Measurements from ENCODE around the gene MAP6. TPM values are rescaled to one million over a fixed set of nuclear protein-coding genes. Genes with fewer than 3 reads are reported as not detected.

The MAP6 gene
- total RNA-seq, 1 experiment from 2014 or later: not detected

DNA sequence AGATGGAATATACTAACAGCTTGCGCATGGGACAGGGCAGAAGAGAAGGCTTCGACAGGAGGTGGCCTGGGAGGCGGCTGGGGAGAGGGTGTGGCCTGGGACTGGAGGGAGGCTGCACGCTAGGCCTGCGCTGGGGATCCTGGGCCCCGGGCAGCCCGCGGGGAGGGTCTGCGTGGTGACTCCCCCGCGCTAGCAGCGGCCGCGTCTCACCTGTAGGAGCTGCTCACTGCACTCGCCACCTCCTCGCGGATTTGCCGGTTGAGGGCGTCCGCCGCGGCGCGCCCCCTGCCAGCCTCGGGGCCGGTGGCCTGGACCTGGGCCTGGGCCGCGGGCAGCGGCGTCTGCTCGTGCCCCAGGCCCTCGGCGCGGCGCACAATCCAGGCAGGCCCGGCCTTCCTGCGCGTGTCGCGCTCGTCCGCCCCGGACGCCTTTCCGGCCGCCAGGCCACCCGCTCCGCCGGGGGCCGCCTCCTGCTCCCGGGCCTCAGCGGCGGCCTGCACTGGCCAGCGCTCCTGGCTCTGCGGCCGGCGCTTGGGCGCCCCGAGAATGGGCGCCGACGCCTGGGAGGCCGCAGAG is 1.5 kb downstream of the MAP6 start:
- no peak overlapping the region for H3K4me3 ChIP-seq

DNA sequence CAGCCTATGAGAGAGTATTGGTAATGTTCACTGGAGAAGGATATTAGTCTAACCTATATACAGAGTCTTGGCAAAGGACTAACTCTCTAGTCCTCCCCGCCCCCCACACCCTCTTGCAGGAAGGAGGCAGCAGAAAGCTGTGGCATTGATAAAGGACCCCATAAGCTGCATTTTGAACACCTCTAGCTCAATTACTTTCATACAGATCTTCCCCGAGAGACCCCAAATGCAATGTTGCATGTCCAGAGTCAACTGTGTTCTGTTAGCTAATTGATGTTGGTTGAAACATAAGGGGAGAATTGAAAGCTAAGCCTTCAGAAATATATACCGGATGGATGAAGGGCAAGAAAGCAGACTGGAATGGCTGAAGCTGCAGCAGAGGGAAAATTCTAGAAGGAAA is 2.8 kb downstream of the MAP6 start:
- intact Hi-C loops (cut with micrococcal nuclease; ENCODE audit: unreplicated experiment): no loop called here
- no peak for DNase-seq
- Histone ChIP-seq H2AFZ (no peak overlapping the region), H3K79me2 (ENCODE audit: low read depth) (no peaks in the 10 kb centered on the region), H3F3A (ENCODE audit: insufficient read depth, low read depth) (no peaks in the 10 kb centered on the region), H3K4me2 (no peak overlapping the region), H3K4me3 (no peak overlapping the region), H3K27me3 (ENCODE audit: insufficient read depth, low read depth) (peaks cover 11% of the 10 kb centered on the region), H3K9me2 (ENCODE audit: insufficient read depth) (no peaks in the 10 kb centered on the region), H3K4me1 (replicated peaks; ENCODE audit: insufficient read depth) (0 out of 2 replicates have a peak, but pooled peaks cover 5% of the 10 kb centered on the region), H4K20me1 (ENCODE audit: insufficient read depth) (no peaks in the 10 kb centered on the region), H3K36me3 (ENCODE audit: low read depth) (no peaks in the 10 kb centered on the region), H3K9me3 (ENCODE audit: insufficient read depth, low read depth) (no peaks in the 10 kb centered on the region), H3K27ac (no peak overlapping the region)
- no TSS peak for BruUV-seq (replicated peaks)
- POLR2A ChIA-PET (ENCODE audit: unreplicated experiment): no interaction called here
- CTCF ChIA-PET: interaction anchor here (0.6 to 0.7 kb wide), 2 partner anchors 54 to 511 kb away, joined by 4 to 8 read pairs; no protein-coding TSS in a partner anchor
- TF ChIP-seq, protein P1, sequence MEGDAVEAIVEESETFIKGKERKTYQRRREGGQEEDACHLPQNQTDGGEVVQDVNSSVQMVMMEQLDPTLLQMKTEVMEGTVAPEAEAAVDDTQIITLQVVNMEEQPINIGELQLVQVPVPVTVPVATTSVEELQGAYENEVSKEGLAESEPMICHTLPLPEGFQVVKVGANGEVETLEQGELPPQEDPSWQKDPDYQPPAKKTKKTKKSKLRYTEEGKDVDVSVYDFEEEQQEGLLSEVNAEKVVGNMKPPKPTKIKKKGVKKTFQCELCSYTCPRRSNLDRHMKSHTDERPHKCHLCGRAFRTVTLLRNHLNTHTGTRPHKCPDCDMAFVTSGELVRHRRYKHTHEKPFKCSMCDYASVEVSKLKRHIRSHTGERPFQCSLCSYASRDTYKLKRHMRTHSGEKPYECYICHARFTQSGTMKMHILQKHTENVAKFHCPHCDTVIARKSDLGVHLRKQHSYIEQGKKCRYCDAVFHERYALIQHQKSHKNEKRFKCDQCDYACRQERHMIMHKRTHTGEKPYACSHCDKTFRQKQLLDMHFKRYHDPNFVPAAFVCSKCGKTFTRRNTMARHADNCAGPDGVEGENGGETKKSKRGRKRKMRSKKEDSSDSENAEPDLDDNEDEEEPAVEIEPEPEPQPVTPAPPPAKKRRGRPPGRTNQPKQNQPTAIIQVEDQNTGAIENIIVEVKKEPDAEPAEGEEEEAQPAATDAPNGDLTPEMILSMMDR (conservative IDR thresholded peaks at IDR 0.05): no peak
- TF ChIP-seq EZH2 (IDR thresholded peaks at IDR 0.05; ENCODE audit: low read depth): no peak

More for the DNA sequence above, 1.5 kb downstream of the MAP6 start:
- no peak overlapping the region for H3K4me2 ChIP-seq
- no peak overlapping the region for H2AFZ ChIP-seq
- intact Hi-C loops (cut with micrococcal nuclease; ENCODE audit: unreplicated experiment): no loop called here
- BruUV-seq (replicated peaks): no TSS peak
- CTCF ChIA-PET: no interaction called here
- no peaks in the 10 kb centered on the region for H3F3A ChIP-seq (ENCODE audit: insufficient read depth, low read depth)
- H3K27me3 ChIP-seq (ENCODE audit: insufficient read depth, low read depth): peaks cover 11% of the 10 kb centered on the region
- H3K36me3 ChIP-seq (ENCODE audit: low read depth): no peaks in the 10 kb centered on the region
- H3K9me3 ChIP-seq (ENCODE audit: insufficient read depth, low read depth): no peaks in the 10 kb centered on the region
- no peaks in the 10 kb centered on the region for H3K79me2 ChIP-seq (ENCODE audit: low read depth)
- H3K4me1 ChIP-seq (replicated peaks; ENCODE audit: insufficient read depth): 0 out of 2 replicates have a peak, but pooled peaks cover 5% of the 10 kb centered on the region
- no peak overlapping the region for H3K27ac ChIP-seq
- POLR2A ChIA-PET (ENCODE audit: unreplicated experiment): no interaction called here
- no peaks in the 10 kb centered on the region for H3K9me2 ChIP-seq (ENCODE audit: insufficient read depth)
- H4K20me1 ChIP-seq (ENCODE audit: insufficient read depth): no peaks in the 10 kb centered on the region
- TF ChIP-seq EZH2 (IDR thresholded peaks at IDR 0.05; ENCODE audit: low read depth): no peak
- DNase-seq: peak in 1 of 2 experiments; percentile 35

DNA sequence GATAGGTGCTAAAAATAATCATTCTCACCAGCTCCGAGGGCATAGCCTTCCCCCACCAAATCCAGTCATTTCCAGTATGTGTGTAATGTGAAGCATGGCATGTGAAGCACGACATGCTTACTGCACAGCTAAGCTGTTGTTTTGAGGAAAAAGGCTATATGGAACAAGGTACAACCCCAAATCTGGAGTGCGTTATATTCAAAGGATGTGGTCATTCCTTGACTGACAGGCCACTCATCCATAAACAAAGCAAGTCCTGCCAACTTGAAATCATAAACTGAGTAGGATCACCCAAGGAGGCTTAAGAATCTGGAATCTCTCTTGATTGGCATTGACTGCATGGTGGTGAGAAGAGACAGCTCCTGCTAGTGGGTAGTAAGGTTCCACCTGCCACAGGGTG is 3.7 kb downstream of the MAP6 start:
- BruUV-seq (replicated peaks): no TSS peak
- Histone ChIP-seq H3K9me2 (ENCODE audit: insufficient read depth) (no peaks in the 10 kb centered on the region), H2AFZ (no peak overlapping the region), H3K27ac (no peak overlapping the region), H3F3A (ENCODE audit: insufficient read depth, low read depth) (no peaks in the 10 kb centered on the region), H3K27me3 (ENCODE audit: insufficient read depth, low read depth) (peaks cover 8% of the 10 kb centered on the region), H3K9me3 (ENCODE audit: insufficient read depth, low read depth) (no peaks in the 10 kb centered on the region), H3K4me3 (no peak overlapping the region), H4K20me1 (ENCODE audit: insufficient read depth) (no peaks in the 10 kb centered on the region), H3K79me2 (ENCODE audit: low read depth) (no peaks in the 10 kb centered on the region), H3K4me2 (no peak overlapping the region), H3K36me3 (ENCODE audit: low read depth) (no peaks in the 10 kb centered on the region), H3K4me1 (replicated peaks; ENCODE audit: insufficient read depth) (0 out of 2 replicates have a peak, but pooled peaks cover 5% of the 10 kb centered on the region)
- intact Hi-C loops (cut with micrococcal nuclease; ENCODE audit: unreplicated experiment): no loop called here
- ChIA-PET CTCF (interaction anchor here (0.6 kb wide), 1 partner anchor 87 kb away, joined by 3 read pairs; no protein-coding TSS in a partner anchor), POLR2A (ENCODE audit: unreplicated experiment) (no interaction called here)
- no peak for DNase-seq
- TF ChIP-seq, protein P1 (conservative IDR thresholded peaks at IDR 0.05): no peak
- no peak for TF ChIP-seq EZH2 (IDR thresholded peaks at IDR 0.05; ENCODE audit: low read depth)

Measured in PC-9 (cell line).